ENCODE results near the gene C10orf105. TPM values are rescaled to one million over a fixed set of nuclear protein-coding genes. Genes with fewer than 3 reads are reported as not detected.

Gene C10orf105
- total RNA-seq, 4 donors from 2014 or later, result 0.07 to 1.2 TPM; not detected in 2

DNA sequence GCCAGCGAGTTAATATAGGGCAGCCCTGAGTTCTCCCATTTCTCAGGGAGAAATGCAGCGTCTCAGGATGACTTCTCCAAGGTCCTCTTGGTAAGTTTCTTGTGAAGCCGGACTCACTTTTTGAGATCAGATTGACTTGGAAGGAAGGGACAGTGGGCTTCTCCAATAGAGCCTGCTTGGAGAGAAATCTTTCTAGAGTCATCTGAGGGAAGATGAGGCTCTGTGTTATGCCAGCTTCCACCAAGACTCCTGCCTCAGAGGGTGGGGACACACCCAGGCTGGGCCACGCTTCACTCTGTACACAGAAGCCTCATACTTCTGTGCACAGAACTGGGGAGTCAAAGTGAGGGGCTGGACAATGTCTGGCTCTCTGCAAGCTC is 5.6 kb downstream of the C10orf105 start:
- Histone ChIP-seq H3K27ac (peak overlapping the region; percentile 94 to 95), H3K9me3 (no peaks in the 10 kb centered on the region), H3K4me3 (no peak overlapping the region), H3K27me3 (no peaks in the 10 kb centered on the region), H3K4me1 (peaks cover 14 to 47% of the 10 kb centered on the region in 2 donors), H3K36me3 (no peaks in the 10 kb centered on the region)
- no peak for DNase-seq
- intact Hi-C loops (cut with DNase I; ENCODE audit: low total_unique reads), result no loop called here
- no peak for TF ChIP-seq POLR2A (IDR thresholded peaks at IDR 0.05)
- TF ChIP-seq, protein P1, sequence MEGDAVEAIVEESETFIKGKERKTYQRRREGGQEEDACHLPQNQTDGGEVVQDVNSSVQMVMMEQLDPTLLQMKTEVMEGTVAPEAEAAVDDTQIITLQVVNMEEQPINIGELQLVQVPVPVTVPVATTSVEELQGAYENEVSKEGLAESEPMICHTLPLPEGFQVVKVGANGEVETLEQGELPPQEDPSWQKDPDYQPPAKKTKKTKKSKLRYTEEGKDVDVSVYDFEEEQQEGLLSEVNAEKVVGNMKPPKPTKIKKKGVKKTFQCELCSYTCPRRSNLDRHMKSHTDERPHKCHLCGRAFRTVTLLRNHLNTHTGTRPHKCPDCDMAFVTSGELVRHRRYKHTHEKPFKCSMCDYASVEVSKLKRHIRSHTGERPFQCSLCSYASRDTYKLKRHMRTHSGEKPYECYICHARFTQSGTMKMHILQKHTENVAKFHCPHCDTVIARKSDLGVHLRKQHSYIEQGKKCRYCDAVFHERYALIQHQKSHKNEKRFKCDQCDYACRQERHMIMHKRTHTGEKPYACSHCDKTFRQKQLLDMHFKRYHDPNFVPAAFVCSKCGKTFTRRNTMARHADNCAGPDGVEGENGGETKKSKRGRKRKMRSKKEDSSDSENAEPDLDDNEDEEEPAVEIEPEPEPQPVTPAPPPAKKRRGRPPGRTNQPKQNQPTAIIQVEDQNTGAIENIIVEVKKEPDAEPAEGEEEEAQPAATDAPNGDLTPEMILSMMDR (IDR thresholded peaks at IDR 0.05), result no peak

DNA sequence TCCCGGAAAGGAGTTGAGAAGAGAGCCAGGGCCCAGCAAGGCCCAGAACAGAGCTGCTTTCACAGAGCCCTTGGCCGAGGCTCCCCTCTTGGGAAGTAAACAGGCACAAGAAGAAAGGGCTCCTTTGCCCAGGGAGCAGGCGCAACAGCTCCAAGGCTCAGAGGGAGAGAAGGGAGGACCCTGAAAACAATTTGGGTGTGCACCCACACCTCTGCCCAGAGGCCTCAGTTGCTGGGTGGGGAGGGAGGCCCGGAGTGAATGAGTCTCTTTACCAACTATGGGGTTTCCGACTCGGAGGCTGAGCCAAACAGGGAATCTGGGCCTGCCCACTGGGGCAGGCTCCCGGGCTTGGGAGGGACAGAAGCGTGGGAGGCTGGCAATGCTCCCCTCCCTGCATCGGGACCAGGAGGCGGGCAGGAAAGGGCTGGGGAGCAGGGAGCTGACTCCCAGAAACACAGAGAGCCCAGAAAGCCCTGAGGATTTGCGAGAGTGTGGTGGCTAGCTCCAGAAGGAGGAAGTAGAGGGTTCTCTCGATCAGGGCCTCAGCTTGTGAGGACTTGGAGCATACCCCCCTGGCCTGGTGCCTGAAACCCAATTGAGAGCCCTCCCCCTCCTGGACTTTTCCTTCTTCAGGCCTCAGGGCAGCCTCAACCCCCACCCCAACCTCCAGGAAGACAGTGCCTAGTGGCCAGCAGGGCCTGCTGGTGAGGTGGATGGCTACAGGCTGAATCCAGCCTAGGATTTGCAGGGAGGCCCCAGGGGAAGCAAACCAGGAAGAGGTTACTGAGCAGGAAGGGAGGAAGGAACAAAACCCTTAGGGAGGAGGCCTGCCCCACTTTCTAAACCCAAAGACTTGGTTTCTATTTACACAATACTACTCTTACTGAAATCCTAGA is 6.2 kb downstream of the C10orf105 start:
- H3K36me3 ChIP-seq, result no peaks in the 10 kb centered on the region
- no peaks in the 10 kb centered on the region for H3K27me3 ChIP-seq
- peaks cover 14 to 42% of the 10 kb centered on the region in 2 donors for H3K4me1 ChIP-seq
- intact Hi-C loops (cut with DNase I; ENCODE audit: low total_unique reads), result no loop called here
- DNase-seq, result peak; percentile 94 to 96
- H3K27ac ChIP-seq, result peak overlapping the region; percentile 94 to 95
- peak; percentile 23 to 25 for TF ChIP-seq POLR2A (IDR thresholded peaks at IDR 0.05)
- TF ChIP-seq, protein P1 (IDR thresholded peaks at IDR 0.05), result peak in 2 of 4 experiments; percentile 10 to 47
- H3K4me3 ChIP-seq, result no peak overlapping the region
- H3K9me3 ChIP-seq, result no peaks in the 10 kb centered on the region

DNA sequence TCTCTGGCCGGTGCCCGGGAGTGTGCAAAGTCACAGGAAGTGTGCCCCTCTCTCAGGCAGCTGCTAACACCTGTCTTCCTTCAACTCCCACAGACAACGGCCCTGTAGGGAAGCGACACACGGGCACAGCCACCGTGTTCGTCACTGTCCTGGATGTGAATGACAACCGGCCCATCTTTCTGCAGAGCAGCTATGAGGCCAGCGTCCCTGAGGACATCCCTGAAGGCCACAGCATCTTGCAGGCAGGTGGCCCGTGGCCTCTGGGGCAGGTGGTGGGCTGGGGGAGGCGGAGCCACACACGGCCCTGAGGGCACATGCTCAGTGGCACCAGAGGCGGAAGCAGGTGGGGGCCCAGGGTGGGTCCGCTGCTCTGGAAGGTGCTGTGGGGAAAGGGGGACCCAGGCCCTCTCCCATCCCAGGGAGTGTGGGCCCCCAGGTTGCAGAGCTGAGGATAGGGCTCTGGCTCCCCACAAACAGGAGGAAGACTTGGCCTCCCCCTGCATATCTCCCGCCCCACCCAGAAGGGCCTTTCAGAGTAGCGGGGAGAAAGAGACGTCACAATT is 6.9 kb downstream of the C10orf105 start:
- Histone ChIP-seq H3K4me3 (no peak overlapping the region), H3K4me1 (peaks cover 14 to 41% of the 10 kb centered on the region in 2 donors)

DNA sequence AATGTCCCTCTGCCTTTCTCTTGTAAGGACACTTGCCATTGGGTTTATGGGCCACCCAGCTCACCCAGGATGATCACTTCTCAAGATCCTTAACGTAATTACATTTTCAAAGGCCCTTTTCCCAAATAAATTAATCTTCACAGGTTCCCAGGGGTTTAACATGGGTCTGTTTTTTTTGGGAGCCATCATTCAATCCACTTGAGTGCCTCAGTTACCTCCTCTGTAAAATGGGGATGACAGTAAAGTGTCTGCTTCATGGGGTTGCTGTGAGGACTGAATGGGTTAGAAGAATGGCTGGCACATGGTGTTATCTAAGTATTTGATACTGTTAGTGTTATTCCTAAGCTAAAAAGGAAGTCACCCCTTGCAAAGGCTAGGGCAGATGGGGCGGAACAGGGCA is 7.4 kb downstream of the C10orf105 start:
- intact Hi-C loops (cut with DNase I; ENCODE audit: low total_unique reads), result no loop called here
- peaks cover 14 to 37% of the 10 kb centered on the region in 2 donors for H3K4me1 ChIP-seq
- no peaks in the 10 kb centered on the region for H3K9me3 ChIP-seq
- H3K27ac ChIP-seq, result peak overlapping the region; percentile 94 to 95
- H3K36me3 ChIP-seq, result no peaks in the 10 kb centered on the region
- no peak overlapping the region for H3K4me3 ChIP-seq
- no peak for DNase-seq
- H3K27me3 ChIP-seq, result no peaks in the 10 kb centered on the region
- TF ChIP-seq, protein P1 (IDR thresholded peaks at IDR 0.05), result no peak
- TF ChIP-seq POLR2A (IDR thresholded peaks at IDR 0.05), result no peak

More for the DNA sequence above, 6.9 kb downstream of the C10orf105 start:
- Histone ChIP-seq H3K36me3 (no peaks in the 10 kb centered on the region), H3K9me3 (no peaks in the 10 kb centered on the region), H3K27me3 (no peaks in the 10 kb centered on the region), H3K27ac (peak overlapping the region; percentile 94 to 95)
- intact Hi-C loops (cut with DNase I; ENCODE audit: low total_unique reads), result no loop called here
- TF ChIP-seq, protein P1 (IDR thresholded peaks at IDR 0.05), result no peak
- TF ChIP-seq POLR2A (IDR thresholded peaks at IDR 0.05), result no peak
- no peak for DNase-seq

DNA sequence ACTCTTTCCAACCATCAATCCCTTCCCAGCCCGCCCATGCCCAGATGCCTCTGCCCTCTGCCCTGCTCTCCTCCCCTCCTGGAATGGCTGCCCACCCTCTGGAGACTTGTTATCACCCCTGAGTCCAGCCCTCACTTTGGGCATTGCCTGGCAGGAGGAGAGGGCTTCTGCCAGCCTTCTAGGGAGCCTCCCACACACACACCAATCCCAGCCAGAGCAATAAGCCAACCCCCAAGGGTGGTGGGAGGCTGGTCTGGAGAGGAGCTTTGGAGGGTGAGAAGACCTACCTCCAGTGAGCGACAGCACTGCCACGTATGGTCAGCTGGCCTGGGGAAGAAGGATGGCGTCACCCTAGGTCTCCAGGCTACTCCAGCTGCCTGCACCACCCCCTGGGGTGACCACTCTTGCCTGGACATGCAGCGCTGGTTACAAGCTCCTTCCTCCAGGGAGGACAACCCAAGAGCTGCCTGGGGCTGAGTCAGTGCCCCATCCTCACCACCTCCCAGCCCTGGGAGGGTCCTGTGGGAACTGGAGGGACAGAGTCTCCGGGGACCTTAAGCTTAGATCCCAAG is 8.4 kb downstream of the C10orf105 start:
- no peak for DNase-seq
- peak overlapping the region in 1 of 2 donors; percentile 22 for H3K27ac ChIP-seq
- no peaks in the 10 kb centered on the region for H3K36me3 ChIP-seq
- H3K4me3 ChIP-seq, result no peak overlapping the region
- intact Hi-C loops (cut with DNase I; ENCODE audit: low total_unique reads), result no loop called here
- no peaks in the 10 kb centered on the region for H3K27me3 ChIP-seq
- TF ChIP-seq POLR2A (IDR thresholded peaks at IDR 0.05), result no peak
- TF ChIP-seq, protein P1 (IDR thresholded peaks at IDR 0.05), result no peak
- H3K4me1 ChIP-seq, result peaks cover 14 to 36% of the 10 kb centered on the region in 2 donors
- H3K9me3 ChIP-seq, result no peaks in the 10 kb centered on the region

All from uterus (tissue), 4 donors.